GM19351 (cell line): ENCODE measurements around the gene PIP4K2C.
"Not testable (repeated sequence)": the region's sequence is repeated elsewhere in the genome, so short reads cannot be mapped to it uniquely, and the experiment has no call there.

Source experiments
- ATAC-seq: cut with Tn5 transposase; IDR thresholded peaks from one replicate; pipeline ENCODE4 v1.9.1; 2021; ENCODE audit warnings: mild to moderate bottlenecking, moderate library complexity; ENCODE audit not compliant: unreplicated experiment

PIP4K2C gene

GRCh38 chr12:57609101-57609780 lies 18.2 kb downstream of the PIP4K2C start:
- no peak for ATAC-seq

GRCh38 chr12:57609781-57610553 lies 19.0 kb downstream of the PIP4K2C start:
- ATAC-seq = no peak

DNA sequence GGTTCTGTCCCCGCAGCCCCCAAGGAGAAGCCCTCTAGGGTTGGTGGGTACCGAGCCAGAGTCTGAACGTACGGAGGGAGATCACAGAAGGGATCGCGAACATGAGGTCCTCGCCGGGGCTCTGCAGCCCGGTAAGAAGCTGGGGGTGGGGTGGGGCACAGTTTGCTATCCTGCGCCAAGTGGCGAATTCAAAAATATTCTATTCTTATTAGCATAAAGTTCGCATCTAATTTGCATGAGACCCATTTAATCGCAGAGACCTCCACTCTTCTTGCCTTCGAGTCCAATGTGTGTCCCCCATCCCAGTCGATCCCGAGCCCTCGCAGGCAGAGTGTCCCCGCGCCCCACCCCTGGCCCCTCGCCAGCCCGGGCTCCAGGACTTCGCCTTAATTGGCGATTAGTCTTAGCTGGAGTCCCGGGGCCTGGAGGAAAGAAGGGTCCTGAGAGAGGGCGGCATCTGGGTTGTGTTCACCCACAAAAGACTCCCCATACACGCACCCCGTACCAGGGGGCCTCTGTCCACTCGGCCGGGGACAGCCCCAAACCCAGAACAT lies 19.6 kb downstream of the PIP4K2C start:
- no peak for ATAC-seq

- no peak for ATAC-seq
Measured at GRCh38 chr12:57611108-57611826, 20.3 kb downstream of the PIP4K2C start, which contains the start of gene ARHGEF25. ARHGEF25 (plus strand) TSS chr12:57611435; CDS start chr12:57611895, 460 bp downstream.

DNA sequence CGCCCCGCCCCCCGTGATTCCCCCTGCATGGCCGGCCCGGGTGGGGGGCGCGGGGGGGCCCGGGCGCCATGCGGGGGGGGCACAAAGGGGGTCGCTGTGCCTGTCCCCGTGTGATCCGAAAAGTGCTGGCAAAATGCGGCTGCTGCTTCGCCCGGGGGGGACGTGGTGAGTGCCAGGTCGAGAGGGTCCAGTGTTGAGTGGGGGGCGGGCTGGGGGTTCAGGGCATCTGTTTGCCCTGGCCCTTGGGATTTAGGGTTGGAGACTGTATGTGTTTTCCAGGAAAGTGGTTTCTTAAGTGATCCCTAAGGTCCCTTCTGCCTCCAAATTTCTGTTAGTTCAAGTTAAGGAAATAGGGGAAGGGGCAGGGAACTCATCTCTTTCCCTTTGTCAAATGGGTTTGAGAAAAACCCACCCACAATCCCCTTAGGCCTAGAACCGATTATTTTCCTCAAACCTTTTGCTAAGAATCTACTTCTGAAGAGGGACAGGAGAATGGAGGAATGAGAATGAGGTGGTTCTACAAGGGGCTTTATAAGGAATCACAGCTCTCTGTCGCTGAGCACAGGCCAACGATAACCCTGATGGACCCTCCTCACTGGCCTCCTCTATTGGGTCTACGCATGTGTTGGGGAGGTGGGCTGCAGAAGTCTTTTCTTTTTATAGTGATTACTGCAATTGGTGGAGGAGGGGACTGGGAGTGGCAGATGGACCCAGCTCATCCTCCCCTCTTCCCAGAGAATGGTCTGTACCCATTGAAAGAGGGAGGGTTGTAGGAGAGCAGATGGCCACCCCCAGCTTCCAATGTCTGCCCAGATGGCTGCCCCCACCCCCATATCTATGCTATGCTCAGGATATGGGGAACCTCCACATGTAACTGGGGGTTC lies 21.1 kb downstream of the PIP4K2C start:
- ATAC-seq = no peak

- no peak for ATAC-seq
Measured at GRCh38 chr12:57612711-57613426, 21.9 kb downstream of the PIP4K2C start.

GRCh38 chr12:57613427-57614109 lies 22.6 kb downstream of the PIP4K2C start:
- no peak for ATAC-seq

GRCh38 chr12:57614178-57614947 lies 23.4 kb downstream of the PIP4K2C start:
- peak; percentile 70 for ATAC-seq

DNA sequence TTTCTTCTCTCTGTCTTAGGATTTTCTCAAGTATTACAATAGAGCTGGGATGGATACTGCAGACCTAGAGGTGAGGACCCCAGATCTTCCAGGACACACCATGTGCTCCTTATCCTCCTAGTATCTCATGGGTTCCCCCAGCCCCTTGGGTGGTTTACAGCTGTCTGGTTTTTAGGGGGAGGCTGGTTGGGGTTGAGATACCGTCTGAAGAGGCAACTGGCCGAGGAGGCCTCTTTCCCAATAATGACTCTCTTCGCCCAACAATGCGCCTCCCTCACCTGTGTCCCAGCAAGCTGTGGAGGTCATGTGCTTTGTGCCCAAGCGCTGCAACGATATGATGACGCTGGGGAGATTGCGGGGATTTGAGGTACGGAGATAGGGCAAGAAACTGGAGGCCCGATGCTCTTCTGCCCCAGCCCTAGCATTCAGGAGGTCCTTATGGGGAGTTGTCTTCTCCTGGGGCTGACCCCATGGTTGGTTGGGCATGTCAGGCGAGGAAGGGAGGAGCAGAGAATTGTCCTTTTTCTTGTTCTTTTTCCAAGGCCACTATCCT lies 24.0 kb downstream of the PIP4K2C start:
- no peak for ATAC-seq

- ATAC-seq = no peak
Measured at GRCh38 chr12:57615637-57616036, 24.6 kb downstream of the PIP4K2C start.

GRCh38 chr12:57616383-57617101 lies 25.6 kb downstream of the PIP4K2C start:
- no peak for ATAC-seq

- ATAC-seq = no peak
Measured at GRCh38 chr12:57617942-57618341, 26.9 kb downstream of the PIP4K2C start.

- not testable (repeated sequence) for ATAC-seq
Measured at GRCh38 chr12:57618431-57618830, 27.4 kb downstream of the PIP4K2C start.

DNA sequence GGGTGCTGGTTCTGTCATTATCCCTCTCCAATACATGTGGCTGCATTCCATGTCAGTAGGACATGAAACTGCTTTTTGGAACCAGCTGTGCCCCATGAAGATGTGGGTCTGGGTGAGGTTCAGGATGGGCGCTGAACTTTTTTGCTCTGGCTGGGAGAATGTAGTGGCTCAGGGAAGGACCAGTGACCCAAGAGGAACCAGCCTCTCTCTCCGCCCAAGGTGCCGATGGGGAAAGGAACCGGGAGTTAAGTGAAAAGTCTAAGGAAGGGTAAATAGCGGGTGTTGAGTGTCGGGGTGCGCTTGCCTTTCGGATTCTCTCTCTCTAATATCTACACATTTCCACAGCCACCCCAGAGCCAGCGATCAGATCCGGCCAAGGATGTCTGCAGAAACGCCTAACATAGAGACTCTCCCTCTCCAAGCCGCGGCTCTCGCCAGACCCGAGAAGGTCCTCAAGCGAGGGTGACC lies 28.0 kb downstream of the PIP4K2C start:
- ATAC-seq = no peak

DNA sequence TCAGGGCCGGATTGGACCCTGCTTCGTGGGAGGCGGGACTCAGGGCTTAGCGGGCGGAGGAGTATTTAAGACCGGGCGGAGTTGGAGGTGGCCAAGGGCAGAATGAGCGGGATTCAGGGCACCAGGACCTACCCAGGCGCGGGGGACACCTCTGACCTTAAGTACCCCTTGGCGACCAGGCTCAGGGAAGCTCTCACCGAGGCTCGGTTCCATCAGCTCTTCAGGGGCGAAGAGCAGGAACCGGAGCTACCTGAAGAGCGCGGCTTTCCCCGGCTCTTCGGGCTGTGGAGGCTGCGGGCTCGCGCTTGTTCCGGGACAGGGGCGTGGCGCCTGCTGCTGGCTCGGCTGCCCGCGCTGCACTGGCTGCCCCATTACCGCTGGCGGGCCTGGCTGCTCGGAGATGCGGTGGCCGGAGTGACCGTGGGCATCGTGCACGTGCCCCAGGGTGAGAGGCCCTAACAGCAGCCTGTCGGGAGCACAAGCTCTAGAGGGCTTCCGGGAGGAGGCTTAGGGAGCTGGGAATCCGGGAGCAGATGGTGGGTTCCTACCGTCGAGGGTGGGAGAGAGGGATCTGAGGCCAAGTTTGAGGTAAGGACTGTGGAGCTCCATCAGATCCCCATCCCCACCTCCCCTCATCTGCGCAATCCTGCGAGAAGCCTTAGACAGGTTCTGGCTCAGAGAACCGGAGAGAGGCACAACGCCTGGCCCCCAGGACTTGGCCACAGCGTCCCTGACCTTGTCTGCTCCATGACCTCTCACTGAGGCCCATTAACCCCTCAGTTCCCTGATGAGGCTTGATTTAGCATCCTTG lies 28.6 kb downstream of the PIP4K2C start:
- no peak for ATAC-seq

DNA sequence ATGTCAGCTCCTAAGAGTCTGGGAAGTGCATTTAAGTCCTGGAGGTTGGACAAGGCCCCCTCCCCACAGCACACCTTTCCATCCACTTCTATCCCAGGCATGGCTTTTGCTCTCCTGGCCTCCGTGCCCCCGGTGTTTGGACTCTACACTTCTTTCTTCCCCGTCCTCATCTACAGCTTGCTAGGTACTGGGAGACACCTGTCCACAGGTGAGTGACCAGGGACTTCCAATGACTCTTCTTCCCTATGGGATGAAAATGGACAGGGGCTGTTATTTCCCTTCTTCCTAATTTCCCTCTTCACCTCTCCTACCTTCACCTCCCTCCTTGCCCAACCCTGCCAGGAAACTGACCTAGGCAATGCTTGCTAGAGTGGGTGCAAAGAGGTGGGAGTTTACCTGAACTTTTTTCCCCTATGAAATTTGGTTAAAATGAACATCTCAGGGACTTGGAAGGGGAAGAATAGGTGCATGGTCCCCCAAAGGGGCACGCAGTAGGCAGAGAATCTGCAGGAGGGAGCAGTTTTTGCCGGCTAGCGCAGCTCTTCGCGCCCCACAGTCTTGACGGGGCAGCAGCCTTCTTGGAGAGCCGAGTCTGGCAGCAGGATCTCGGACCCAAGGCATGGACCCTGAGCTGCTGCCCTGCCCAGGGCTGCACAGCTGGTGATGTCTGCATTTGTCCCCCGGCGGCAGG lies 29.4 kb downstream of the PIP4K2C start:
- ATAC-seq = no peak
